Mononuclear cell (primary cell): Measurements from ENCODE around the gene SH2D7. TPM values are rescaled to one million over a fixed set of nuclear protein-coding genes. Genes with fewer than 3 reads are reported as not detected.
"Not testable (repeated sequence)": the region's sequence is repeated elsewhere in the genome, so short reads cannot be mapped to it uniquely, and the experiment has no call there.

ENCODE experiments used
- H3K27me3 ChIP-seq: 2 replicates; pipeline ENCODE4 v1.6.0; 2011; ENCODE audit warnings: low read length, control low read depth; ENCODE audit not compliant: insufficient read depth
- H3K4me1 ChIP-seq: 2 replicates; pipeline ENCODE4 v1.5.1; 2011; ENCODE audit warnings: mild to moderate bottlenecking, low read length, control low read depth; ENCODE audit not compliant: insufficient read depth
- H3K4me3 ChIP-seq: 2 replicates; pipeline ENCODE4 v1.5.1; 2011; ENCODE audit warnings: mild to moderate bottlenecking, low read length, moderate library complexity
- H3K9me3 ChIP-seq: 2 replicates; pipeline ENCODE4 v1.5.1; 2011; ENCODE audit warnings: low read depth, mild to moderate bottlenecking, control low read depth, low read length
- total RNA-seq: library from RNA; depleted of rRNA; stranded (reverse); fragments of >200 nt; gene quantifications from one replicate; pipeline ENCODE4 v1.2.3, GENCODE V29; 2012

Gene SH2D7
- total RNA-seq, 1 donor = not detected

DNA sequence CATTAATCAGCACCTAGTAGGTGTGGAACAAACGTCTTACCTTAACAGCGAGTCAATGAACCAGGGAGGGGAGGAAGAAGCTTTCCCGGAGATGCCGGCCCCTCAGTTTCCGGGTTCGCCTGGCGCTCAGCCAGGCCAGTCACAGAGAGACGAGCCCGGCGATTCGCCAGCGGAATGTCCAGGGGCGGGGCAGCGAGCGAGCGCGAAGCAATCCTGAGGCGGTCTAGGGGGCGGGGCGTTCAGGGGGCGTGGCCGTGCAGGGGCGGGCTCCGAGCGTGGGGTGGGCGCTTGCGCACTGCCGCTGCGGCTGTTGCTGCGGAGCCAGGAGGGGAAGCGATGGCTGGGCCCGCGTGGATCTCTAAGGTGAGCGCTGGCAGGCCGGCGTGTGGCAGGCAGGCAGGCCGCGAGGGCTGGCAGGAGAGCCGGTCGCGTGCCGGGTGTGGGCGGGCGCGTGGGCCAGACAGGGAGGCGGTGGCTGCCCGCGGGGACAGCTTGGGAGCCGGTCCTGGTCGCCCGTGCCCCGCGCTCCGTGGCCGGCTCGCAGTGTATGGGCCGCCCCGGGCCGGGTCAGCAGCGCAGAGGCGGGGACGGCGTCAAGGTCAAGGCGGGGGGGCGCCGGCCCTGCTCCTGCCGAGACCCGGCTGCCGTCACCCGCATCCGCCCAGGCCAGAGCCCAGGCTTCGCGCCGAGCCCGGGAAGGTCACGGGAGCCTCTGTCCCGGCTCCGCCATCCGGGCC is 56.9 kb downstream of the SH2D7 start, which contains the start of gene IDH3A:
TSS of gene IDH3A (plus strand) at position 295 of the 737 bp plus-strand sequence. CDS start at position 337, 42 bp downstream.
- no peaks in the 10 kb centered on the region for H3K27me3 ChIP-seq
- no peaks in the 10 kb centered on the region for H3K9me3 ChIP-seq
- peak within 1 kb of the TSS; percentile 83 for H3K4me3 ChIP-seq
- H3K4me1 ChIP-seq = peaks cover 24% of the 10 kb centered on the region

DNA sequence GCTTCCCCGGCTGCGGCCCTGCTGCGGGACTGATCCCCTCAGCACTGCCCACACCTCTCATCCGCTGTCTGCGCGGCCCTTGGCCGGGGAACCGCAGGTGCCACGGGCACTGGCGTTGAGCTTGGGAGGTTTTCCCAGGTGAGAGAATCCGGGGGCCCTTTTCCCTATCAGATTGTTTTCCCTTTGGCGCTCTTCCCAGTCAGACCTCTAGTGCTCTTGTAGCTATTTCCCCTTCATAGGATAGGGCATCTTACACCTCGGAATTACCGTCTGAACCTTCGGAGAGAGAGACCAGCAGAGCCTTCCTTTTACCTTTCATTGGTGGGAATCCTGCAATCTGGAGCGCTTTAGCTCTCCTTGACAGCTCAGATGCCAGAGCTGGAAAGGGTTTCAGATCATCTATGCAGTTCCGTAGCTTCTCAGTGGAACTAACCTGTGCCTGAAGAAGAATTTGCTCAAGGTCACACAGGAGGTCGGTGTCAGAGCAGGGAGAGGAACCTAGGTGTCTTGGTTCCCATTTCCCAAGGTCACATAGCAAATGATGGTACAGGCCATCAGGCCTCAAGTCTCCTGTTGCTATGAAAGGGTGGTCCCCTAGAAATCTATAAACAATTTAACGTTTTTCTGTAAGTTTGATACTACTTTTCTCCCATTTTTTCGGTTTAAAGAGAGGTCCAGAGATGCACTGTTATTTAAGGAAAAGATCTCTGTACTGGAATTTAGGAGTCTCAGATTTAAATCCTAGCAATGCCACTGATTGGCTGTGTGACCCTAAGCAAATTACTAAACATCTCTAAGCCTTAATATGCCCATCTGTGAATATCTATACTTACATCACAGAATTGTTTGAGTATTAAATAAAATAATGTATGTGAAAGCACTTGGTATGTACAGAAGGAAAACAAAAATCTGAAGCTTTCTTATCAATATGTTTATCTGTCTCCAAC is 57.7 kb downstream of the SH2D7 start:
- no peaks in the 10 kb centered on the region for H3K27me3 ChIP-seq
- H3K9me3 ChIP-seq = no peaks in the 10 kb centered on the region
- H3K4me1 ChIP-seq = peaks cover 24% of the 10 kb centered on the region
- peak overlapping the region; percentile 83 for H3K4me3 ChIP-seq

DNA sequence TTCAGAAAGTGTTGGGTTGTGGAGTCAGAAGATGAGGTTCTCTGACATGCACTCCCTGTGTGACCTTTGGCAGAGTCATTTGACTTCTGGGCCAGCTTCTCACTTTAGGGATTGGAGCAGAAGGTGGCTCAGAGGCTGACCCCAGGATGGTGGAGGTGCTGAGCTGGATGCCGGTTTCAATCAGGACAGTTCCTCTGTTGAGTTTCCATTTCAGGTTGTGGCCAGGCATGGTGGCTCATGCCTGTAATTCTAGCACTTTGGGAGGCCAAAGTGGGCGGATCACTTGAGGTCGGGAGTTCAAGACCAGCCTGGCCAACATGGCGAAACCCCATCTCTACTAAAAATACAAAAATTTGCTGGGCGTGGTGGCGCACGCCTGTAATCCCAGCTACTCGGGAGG is 58.7 kb downstream of the SH2D7 start:
- not testable (repeated sequence) for H3K9me3 ChIP-seq, H3K4me3 ChIP-seq, H3K27me3 ChIP-seq
- H3K4me1 ChIP-seq = peaks cover 24% of the 10 kb centered on the region

Other genes with a start within 250 kb of the SH2D7 start
- 38.1 TPM for gene TBC1D2B, start 14.8 kb upstream of the SH2D7 start, total RNA-seq
- gene CIB2, start 38.9 kb downstream of the SH2D7 start, total RNA-seq = 1.9 TPM
- gene IDH3A, start 56.8 kb downstream of the SH2D7 start, total RNA-seq = 40.5 TPM
- gene ACSBG1, start 142.0 kb downstream of the SH2D7 start, total RNA-seq = 0.52 TPM
- 22.0 TPM for gene DNAJA4, start 172.0 kb downstream of the SH2D7 start, total RNA-seq
- gene SKIC8, start 207.0 kb downstream of the SH2D7 start, total RNA-seq = 16.6 TPM
- gene CRABP1, start 247.8 kb downstream of the SH2D7 start, total RNA-seq = not detected